ENCODE results near the gene FBXO28. TPM values are rescaled to one million over a fixed set of nuclear protein-coding genes. Genes with fewer than 3 reads are reported as not detected.

Gene FBXO28
- total RNA-seq, 2 experiments from 2014 or later, result 17.1 to 19.7 TPM

- POLR2A ChIA-PET, result no interaction called here
- no peak for ATAC-seq
- Mint-ChIP-seq H3K9me3 (ENCODE audit: low read depth) (no peaks in the 10 kb centered on the region), H3K27me3 (peaks cover 7% of the 10 kb centered on the region), H3K4me3 (no peak overlapping the region), H3K27ac (no peak overlapping the region), H3K36me3 (ENCODE audit: low read depth) (no peaks in the 10 kb centered on the region), H3K4me1 (peaks cover 2% of the 10 kb centered on the region)
- CTCF ChIA-PET, result no interaction called here
- intact Hi-C loops (cut with DNase I, micrococcal nuclease), result no loop called here
- DNase-seq, result no peak
These were observed 32.3 kb upstream of the FBXO28 start for GRCh38 chr1:224081604-224082003.

DNA sequence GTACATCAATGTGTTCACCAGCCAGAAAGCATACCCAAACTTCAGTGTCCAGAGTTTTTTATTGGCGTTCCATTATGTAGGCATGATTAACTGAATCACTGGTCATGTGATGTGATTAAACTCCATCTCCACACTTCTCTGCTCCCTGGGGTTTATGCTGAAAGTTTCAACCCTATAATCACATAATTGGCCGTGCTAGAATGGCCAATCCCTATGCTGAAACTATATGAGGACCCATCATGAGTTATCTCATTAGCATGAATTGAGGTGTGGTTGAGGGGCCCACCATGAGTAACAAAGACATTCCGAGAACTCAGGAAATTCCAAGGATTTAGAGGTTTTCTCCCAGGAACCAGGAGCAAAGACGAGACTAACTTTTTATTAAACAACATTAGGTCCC is 31.8 kb upstream of the FBXO28 start:
- H3K4me1 Mint-ChIP-seq, result peaks cover 2% of the 10 kb centered on the region
- H3K9me3 Mint-ChIP-seq (ENCODE audit: low read depth), result no peaks in the 10 kb centered on the region
- CTCF ChIA-PET, result no interaction called here

GRCh38 chr1:224084867-224085266 is 29.0 kb upstream of the FBXO28 start:
- intact Hi-C loops (cut with DNase I, micrococcal nuclease), result no loop called here

More for the DNA sequence above, 31.8 kb upstream of the FBXO28 start:
- POLR2A ChIA-PET, result interaction anchor here (0.7 kb wide), 1 partner anchor 227 kb away, joined by 3 read pairs; no protein-coding TSS in a partner anchor
- DNase-seq (no peak), ATAC-seq (no peak)
- no peak overlapping the region for H3K27ac Mint-ChIP-seq
- H3K4me3 Mint-ChIP-seq, result no peak overlapping the region
- H3K36me3 Mint-ChIP-seq (ENCODE audit: low read depth), result no peaks in the 10 kb centered on the region
- H3K27me3 Mint-ChIP-seq, result peaks cover 9% of the 10 kb centered on the region
- intact Hi-C loops (cut with DNase I, micrococcal nuclease), result no loop called here

GRCh38 chr1:224085421-224086108 is 28.3 kb upstream of the FBXO28 start:
- no peak for DNase-seq
- no peaks in the 10 kb centered on the region for H3K36me3 Mint-ChIP-seq (ENCODE audit: low read depth)
- no peak overlapping the region for H3K27ac Mint-ChIP-seq
- ATAC-seq, result no peak
- H3K4me1 Mint-ChIP-seq, result no peaks in the 10 kb centered on the region
- H3K4me3 Mint-ChIP-seq, result no peak overlapping the region
- ChIA-PET POLR2A (no interaction called here), CTCF (interaction anchor here (0.6 kb wide), 1 partner anchor 227 kb away, joined by 5 read pairs; no protein-coding TSS in a partner anchor)
- intact Hi-C loops (cut with DNase I, micrococcal nuclease), result no loop called here
- no peaks in the 10 kb centered on the region for H3K9me3 Mint-ChIP-seq (ENCODE audit: low read depth)
- peaks cover 21% of the 10 kb centered on the region for H3K27me3 Mint-ChIP-seq

More at GRCh38 chr1:224084867-224085266, 29.0 kb upstream of the FBXO28 start:
- peaks cover 2% of the 10 kb centered on the region for H3K4me1 Mint-ChIP-seq
- CTCF ChIA-PET, result interaction anchor here (0.6 kb wide), 1 partner anchor 228 kb away, joined by 5 read pairs; no protein-coding TSS in a partner anchor
- no peak for ATAC-seq
- no peaks in the 10 kb centered on the region for H3K9me3 Mint-ChIP-seq (ENCODE audit: low read depth)
- peaks cover 16% of the 10 kb centered on the region for H3K27me3 Mint-ChIP-seq
- no peak overlapping the region for H3K4me3 Mint-ChIP-seq
- H3K36me3 Mint-ChIP-seq (ENCODE audit: low read depth), result no peaks in the 10 kb centered on the region
- POLR2A ChIA-PET, result no interaction called here
- no peak for DNase-seq
- no peak overlapping the region for H3K27ac Mint-ChIP-seq

- POLR2A ChIA-PET, result no interaction called here
- CTCF ChIA-PET, result no interaction called here
These were observed 26.6 kb upstream of the FBXO28 start for GRCh38 chr1:224087286-224087794.

DNA sequence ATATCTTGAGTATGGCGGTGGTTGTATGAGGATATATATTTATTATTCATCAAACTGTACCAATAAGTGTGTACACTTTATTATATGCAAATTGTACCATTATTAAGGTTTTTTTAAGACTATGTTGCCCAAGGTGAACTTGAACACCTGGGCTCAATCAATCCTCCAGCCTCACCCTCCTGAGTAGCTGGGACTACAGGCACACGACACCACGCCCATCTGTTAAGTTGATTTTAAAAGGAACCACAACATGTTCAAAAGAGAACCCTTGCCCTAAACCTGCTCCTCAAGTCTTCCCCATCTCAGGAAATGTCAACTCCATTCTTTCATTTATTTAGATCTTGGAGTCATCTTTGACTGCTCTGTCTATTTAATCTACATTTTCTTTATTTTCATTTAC is 24.3 kb upstream of the FBXO28 start:
- peaks cover 20% of the 10 kb centered on the region for H3K27me3 Mint-ChIP-seq
- intact Hi-C loops (cut with DNase I, micrococcal nuclease), result no loop called here
- CTCF ChIA-PET, result interaction anchor here (0.6 kb wide), 1 partner anchor 525 kb away, joined by 4 read pairs; no protein-coding TSS in a partner anchor
- H3K9me3 Mint-ChIP-seq (ENCODE audit: low read depth), result no peaks in the 10 kb centered on the region
- POLR2A ChIA-PET, result no interaction called here
- no peak for ATAC-seq
- no peak for DNase-seq
- H3K4me3 Mint-ChIP-seq, result no peak overlapping the region
- H3K4me1 Mint-ChIP-seq, result no peaks in the 10 kb centered on the region
- H3K27ac Mint-ChIP-seq, result no peak overlapping the region
- no peaks in the 10 kb centered on the region for H3K36me3 Mint-ChIP-seq (ENCODE audit: low read depth)

More at GRCh38 chr1:224087286-224087794, 26.6 kb upstream of the FBXO28 start:
- no peaks in the 10 kb centered on the region for H3K36me3 Mint-ChIP-seq (ENCODE audit: low read depth)
- ATAC-seq (no peak), DNase-seq (no peak)
- intact Hi-C loops (cut with DNase I, micrococcal nuclease), result no loop called here
- H3K4me1 Mint-ChIP-seq, result no peaks in the 10 kb centered on the region
- H3K4me3 Mint-ChIP-seq, result no peak overlapping the region
- H3K9me3 Mint-ChIP-seq (ENCODE audit: low read depth), result no peaks in the 10 kb centered on the region
- peaks cover 21% of the 10 kb centered on the region for H3K27me3 Mint-ChIP-seq
- no peak overlapping the region for H3K27ac Mint-ChIP-seq

DNA sequence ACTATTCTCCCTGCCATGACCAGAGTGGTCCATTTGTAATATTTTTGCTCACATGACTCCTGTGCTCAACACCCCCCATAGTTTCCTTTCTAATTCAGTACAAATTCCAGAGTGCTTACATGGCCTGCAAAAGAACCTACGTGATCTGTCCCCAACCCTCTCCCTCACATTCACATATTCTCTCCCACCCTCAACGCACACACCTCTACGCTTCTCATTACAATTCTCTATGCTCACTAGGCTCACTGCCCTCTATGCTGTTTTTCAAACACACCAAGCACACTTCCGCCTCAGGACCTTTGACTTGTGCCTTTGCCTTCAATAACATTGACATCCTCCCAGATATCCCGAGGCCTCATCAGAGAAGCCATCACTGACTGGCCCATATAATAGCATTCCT is 23.8 kb upstream of the FBXO28 start:
- ATAC-seq (no peak), DNase-seq (no peak)
- H3K27ac Mint-ChIP-seq, result no peak overlapping the region
- intact Hi-C loops (cut with DNase I, micrococcal nuclease), result no loop called here
- no peak overlapping the region for H3K4me3 Mint-ChIP-seq
- H3K9me3 Mint-ChIP-seq (ENCODE audit: low read depth), result no peaks in the 10 kb centered on the region
- POLR2A ChIA-PET, result no interaction called here
- CTCF ChIA-PET, result interaction anchor here (0.6 kb wide), 1 partner anchor 524 kb away, joined by 4 read pairs; no protein-coding TSS in a partner anchor
- no peaks in the 10 kb centered on the region for H3K36me3 Mint-ChIP-seq (ENCODE audit: low read depth)
- H3K4me1 Mint-ChIP-seq, result no peaks in the 10 kb centered on the region
- peaks cover 20% of the 10 kb centered on the region for H3K27me3 Mint-ChIP-seq

DNA sequence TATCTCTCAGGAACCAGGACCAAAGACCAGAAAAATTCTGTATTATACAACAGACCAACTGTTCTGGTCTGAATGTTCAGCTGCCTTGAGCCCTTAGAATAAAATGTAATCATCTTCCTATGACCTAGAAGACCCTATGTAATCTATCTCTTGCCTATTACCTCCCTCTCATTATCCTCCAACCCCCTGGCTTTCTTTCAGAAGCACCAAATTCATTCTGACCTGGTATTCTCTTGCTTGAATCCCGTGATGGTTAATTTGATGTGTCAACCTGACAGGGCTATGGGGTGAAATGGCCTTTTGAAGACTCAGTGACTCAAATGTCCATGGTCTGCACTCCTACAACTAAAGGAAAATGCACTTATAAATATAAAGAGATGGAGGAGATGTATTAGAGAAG is 21.8 kb upstream of the FBXO28 start:
- ChIA-PET CTCF (no interaction called here), POLR2A (no interaction called here)
- H3K4me1 Mint-ChIP-seq, result no peaks in the 10 kb centered on the region
- ATAC-seq (no peak), DNase-seq (no peak)
- no peak overlapping the region for H3K4me3 Mint-ChIP-seq
- intact Hi-C loops (cut with DNase I, micrococcal nuclease), result no loop called here
- H3K27me3 Mint-ChIP-seq, result peaks cover 23% of the 10 kb centered on the region
- no peak overlapping the region for H3K27ac Mint-ChIP-seq
- H3K9me3 Mint-ChIP-seq (ENCODE audit: low read depth), result no peaks in the 10 kb centered on the region
- no peaks in the 10 kb centered on the region for H3K36me3 Mint-ChIP-seq (ENCODE audit: low read depth)

GRCh38 chr1:224092601-224093000 is 21.3 kb upstream of the FBXO28 start:
- intact Hi-C loops (cut with DNase I, micrococcal nuclease), result no loop called here
- DNase-seq (no peak), ATAC-seq (no peak)
- ChIA-PET POLR2A (no interaction called here), CTCF (no interaction called here)
- H3K4me1 Mint-ChIP-seq, result no peaks in the 10 kb centered on the region
- no peak overlapping the region for H3K4me3 Mint-ChIP-seq
- H3K9me3 Mint-ChIP-seq (ENCODE audit: low read depth), result no peaks in the 10 kb centered on the region
- H3K36me3 Mint-ChIP-seq (ENCODE audit: low read depth), result no peaks in the 10 kb centered on the region
- no peak overlapping the region for H3K27ac Mint-ChIP-seq
- H3K27me3 Mint-ChIP-seq, result peaks cover 19% of the 10 kb centered on the region

GRCh38 chr1:224095339-224095738 is 18.6 kb upstream of the FBXO28 start:
- Mint-ChIP-seq H3K4me1 (no peaks in the 10 kb centered on the region), H3K27me3 (peaks cover 17% of the 10 kb centered on the region), H3K4me3 (no peak overlapping the region), H3K9me3 (ENCODE audit: low read depth) (no peaks in the 10 kb centered on the region), H3K27ac (no peak overlapping the region), H3K36me3 (ENCODE audit: low read depth) (no peaks in the 10 kb centered on the region)
- POLR2A ChIA-PET, result no interaction called here
- CTCF ChIA-PET, result interaction anchor here (0.7 to 0.9 kb wide), 2 partner anchors 45 to 292 kb away, joined by 3 read pairs; no protein-coding TSS in a partner anchor
- DNase-seq, result no peak
- ATAC-seq, result no peak
- intact Hi-C loops (cut with DNase I, micrococcal nuclease), result no loop called here

DNA sequence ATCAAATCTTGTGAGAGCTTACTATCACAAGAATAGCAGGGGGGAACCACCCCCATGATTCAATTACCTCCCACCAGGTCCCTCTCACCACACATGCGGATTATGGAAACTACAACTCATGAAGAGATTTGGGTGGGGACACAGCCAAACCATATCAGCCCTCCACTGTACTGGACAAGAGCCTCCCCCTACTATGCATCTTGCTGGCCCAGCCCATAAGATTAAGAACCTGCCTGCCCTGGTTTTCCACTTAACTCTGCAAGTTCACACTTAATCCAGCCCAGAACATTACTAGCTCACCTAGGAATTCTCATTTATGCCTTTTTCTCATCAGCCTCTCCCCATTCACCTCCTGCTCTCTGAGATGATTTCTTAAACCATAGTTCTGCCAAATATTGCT is 18.0 kb upstream of the FBXO28 start:
- H3K27ac Mint-ChIP-seq, result no peak overlapping the region
- H3K27me3 Mint-ChIP-seq, result peaks cover 15% of the 10 kb centered on the region
- CTCF ChIA-PET, result no interaction called here
- no peaks in the 10 kb centered on the region for H3K4me1 Mint-ChIP-seq
- no peaks in the 10 kb centered on the region for H3K36me3 Mint-ChIP-seq (ENCODE audit: low read depth)
- DNase-seq, result no peak
- ATAC-seq, result no peak
- H3K4me3 Mint-ChIP-seq, result no peak overlapping the region
- intact Hi-C loops (cut with DNase I, micrococcal nuclease), result no loop called here
- no peaks in the 10 kb centered on the region for H3K9me3 Mint-ChIP-seq (ENCODE audit: low read depth)
- POLR2A ChIA-PET, result no interaction called here

- H3K36me3 Mint-ChIP-seq (ENCODE audit: low read depth), result no peaks in the 10 kb centered on the region
- H3K27ac Mint-ChIP-seq, result no peak overlapping the region
- ATAC-seq (no peak), DNase-seq (no peak)
- CTCF ChIA-PET, result interaction anchor here (0.6 kb wide), 1 partner anchor 213 kb away, joined by 3 read pairs; no protein-coding TSS in a partner anchor
- H3K4me3 Mint-ChIP-seq, result no peak overlapping the region
- no peaks in the 10 kb centered on the region for H3K4me1 Mint-ChIP-seq
- H3K27me3 Mint-ChIP-seq, result peaks cover 13% of the 10 kb centered on the region
- H3K9me3 Mint-ChIP-seq (ENCODE audit: low read depth), result no peaks in the 10 kb centered on the region
- POLR2A ChIA-PET, result no interaction called here
- intact Hi-C loops (cut with DNase I, micrococcal nuclease), result no loop called here
These were observed 17.1 kb upstream of the FBXO28 start for GRCh38 chr1:224096773-224097172.

Measured in activated CD4-positive, alpha-beta T cell treated with anti-CD3 and anti-CD28 coated beads for 36 hours (primary cell).